ENCODE results near the gene MCM5.

The MCM5 gene

DNA sequence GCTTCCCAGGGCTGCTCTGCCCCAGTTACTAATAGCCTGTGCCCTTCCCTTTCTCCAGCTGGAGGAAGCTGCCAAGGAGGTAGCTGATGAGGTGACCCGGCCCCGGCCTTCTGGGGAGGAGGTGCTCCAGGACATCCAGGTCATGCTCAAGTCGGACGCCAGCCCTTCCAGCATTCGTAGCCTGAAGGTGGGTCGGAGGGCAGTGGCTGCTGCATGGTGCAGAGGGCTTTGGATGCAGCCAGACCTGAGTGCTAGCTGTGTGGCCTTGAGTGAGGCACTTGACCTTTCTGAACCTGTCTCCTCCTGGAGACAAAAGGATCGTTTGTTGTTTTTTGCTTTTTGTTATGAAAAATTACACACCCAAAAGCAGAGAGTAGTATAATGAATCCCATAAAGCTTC lies 3.4 kb downstream of the MCM5 start:
- DNase-seq (ENCODE audit: low spot score): no peak

DNA sequence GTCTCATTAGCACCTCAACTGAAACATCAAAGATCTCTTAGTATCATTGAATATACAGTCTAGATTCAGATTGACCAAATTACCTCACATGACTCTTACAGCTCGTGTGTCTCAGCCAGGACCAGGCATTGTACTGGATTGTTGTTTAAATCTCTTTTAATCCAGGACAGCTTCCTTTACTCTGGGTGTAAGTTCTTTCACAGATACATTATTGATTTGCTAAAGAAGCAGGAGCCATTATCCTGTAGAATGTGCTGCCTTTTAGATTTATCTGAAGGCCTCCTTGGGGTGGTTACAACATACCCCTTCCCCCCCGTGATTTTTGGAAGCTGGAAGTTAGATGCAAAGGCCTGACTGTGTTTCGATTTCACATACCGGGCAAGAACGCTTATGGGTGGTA lies 4.2 kb downstream of the MCM5 start:
- DNase-seq (ENCODE audit: low spot score): no peak

- DNase-seq (ENCODE audit: low spot score): no peak
These were observed 6.5 kb downstream of the MCM5 start for GRCh38 chr22:35406443-35406842.

DNA sequence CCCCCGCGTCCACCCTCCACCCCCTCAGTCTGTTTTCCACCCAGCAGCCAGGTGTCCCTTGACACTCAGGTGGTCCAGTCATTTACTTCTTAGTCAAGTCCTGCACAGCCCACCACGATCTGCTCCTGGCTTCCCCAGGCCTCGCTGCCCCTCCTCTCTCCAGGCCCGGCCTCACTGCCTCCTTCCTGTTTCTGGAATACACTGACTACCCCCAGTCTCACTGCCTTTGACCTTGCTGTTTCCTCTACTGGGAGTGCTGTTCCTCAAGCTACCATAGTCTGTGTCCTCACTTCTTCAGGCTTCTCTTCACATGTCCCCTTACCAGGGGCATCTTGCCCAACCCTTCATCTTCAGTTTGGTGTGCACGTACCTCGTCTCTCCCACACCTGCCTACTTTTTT lies 7.4 kb downstream of the MCM5 start:
- DNase-seq (ENCODE audit: low spot score): no peak

DNA sequence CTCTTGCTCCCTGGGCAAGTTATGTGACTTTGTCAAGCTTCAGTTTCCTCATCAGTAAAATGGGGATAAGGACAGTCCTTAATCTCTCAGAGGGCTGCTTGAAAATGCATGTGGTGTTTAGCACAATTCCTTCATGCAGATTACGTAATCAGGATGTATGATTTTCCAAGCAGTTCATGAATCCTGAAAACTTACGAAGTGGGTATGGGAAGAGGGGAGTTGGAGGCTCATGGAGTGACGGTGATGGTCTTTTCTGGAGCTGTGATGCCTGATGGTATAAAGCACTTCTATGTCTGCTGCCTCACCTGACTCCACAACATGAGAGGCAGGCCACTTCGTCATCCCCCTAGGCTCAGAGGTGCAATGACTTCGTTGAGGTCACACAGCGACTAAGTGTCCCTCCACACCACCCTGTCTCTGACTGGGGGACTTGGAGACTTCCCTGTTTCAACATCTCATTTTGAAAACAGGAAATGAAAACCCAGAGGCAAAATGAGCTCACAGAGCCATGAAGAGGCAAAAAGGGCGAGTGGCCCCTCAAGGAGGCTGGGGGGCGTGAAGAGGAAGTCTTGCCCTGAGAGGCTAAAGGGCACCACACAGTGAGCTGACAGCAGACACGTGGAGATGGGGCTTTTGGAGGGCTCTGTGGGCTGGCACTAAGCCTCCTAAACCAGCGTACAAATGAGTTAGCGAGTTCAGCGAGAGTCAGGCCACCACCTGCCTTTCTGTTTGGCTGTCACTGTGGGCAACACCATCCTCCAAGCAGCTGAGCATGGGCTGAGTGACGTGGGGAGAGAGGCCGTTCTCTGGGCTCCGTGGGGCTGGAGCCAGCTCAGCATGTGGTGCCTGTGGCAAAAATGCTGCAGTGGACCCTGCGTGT lies 10.1 kb downstream of the MCM5 start:
- DNase-seq (ENCODE audit: low spot score): no peak

DNA sequence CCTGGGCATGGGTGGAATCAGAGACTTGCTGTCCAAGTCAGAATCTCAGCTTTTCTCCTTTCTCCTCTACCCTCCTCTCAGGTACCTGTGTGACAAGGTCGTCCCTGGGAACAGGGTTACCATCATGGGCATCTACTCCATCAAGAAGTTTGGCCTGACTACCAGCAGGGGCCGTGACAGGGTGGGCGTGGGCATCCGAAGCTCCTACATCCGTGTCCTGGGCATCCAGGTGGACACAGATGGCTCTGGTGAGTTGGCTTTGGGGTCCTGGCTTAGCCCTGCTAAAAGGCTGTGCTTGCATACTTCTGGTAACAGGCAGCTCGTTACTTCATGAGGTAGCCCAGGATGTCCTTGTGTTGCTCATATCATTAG lies 10.7 kb downstream of the MCM5 start:
- no peak for DNase-seq (ENCODE audit: low spot score)

- no peak for DNase-seq (ENCODE audit: low spot score)
These were observed 11.2 kb downstream of the MCM5 start for GRCh38 chr22:35411102-35411501.

DNA sequence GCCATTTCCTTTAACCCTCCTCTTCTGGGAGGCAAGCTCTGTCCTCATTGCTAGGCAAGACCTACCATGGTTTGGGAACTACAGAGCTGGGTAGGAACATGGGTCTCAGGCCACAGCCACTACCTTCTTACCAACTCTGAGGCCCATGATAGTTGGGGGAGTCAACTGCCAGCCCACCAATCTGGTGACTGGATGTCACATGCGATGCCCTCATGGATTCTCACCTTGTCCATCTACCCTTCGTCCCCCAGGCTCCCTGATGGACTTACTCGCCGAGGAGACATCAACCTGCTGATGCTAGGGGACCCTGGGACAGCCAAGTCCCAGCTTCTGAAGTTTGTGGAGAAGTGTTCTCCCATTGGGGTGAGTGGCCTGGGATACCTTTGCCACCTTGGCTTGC lies 13.7 kb downstream of the MCM5 start:
- no peak for DNase-seq (ENCODE audit: low spot score)

DNA sequence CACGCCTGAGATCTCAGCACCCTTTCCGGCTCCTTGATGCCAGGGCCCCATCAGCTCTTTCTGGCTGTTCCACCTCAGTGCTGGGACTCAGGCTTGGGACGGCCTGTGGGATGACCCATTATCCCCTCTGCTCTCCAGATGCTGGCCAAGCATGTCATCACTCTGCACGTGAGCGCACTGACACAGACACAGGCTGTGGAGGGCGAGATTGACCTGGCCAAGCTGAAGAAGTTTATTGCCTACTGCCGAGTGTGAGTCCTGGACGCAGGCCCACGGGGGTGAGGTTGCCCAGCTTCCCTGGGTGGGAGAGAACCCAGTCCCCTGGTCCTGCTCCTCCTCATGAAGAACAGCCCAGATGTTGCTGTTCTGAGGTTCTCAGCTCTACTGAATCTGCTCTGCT lies 17.7 kb downstream of the MCM5 start:
- no peak for DNase-seq (ENCODE audit: low spot score)

- no peak for DNase-seq (ENCODE audit: low spot score)
These were observed 18.1 kb downstream of the MCM5 start for GRCh38 chr22:35418088-35418487.

DNA sequence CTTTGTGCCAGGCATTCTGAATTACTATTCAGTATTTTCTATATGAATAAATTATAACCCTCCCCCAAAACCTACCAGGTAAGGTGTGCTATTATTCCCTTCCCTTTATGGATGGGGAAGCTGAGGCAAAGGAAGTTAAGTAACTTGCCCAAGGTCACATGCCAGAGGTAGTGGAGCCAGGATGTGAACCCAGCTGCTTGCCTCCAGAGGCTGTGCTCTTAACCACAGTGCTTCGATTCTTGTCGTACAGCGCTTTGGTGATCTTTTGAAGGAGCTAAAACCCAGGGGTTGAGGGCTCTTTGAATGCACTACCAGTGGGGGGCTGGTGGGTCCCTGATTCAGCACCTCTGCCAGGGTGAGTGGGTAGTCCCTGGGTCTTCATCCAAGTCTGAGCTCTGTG lies 18.8 kb downstream of the MCM5 start:
- DNase-seq (ENCODE audit: low spot score): no peak

GRCh38 chr22:35419756-35420155 lies 19.8 kb downstream of the MCM5 start:
- DNase-seq (ENCODE audit: low spot score): no peak

DNA sequence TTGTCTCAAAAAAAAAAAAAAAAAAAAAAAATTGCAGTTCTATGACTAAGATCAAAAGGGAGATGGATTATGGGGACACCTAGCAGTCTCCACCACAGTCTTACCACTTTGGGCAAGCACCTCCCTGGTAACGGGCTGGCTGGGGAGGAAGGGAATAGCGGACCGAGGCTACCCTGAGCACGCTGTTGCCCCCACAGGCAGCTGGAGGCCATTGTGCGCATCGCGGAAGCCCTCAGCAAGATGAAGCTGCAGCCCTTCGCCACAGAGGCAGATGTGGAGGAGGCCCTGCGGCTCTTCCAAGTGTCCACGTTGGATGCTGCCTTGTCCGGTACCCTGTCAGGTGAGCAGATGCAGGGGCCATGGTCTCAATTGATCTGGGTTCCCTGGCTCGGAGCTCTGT lies 21.2 kb downstream of the MCM5 start:
- DNase-seq (ENCODE audit: low spot score): no peak

- DNase-seq (ENCODE audit: low spot score): no peak
These were observed 22.2 kb downstream of the MCM5 start for GRCh38 chr22:35422145-35422544.

DNA sequence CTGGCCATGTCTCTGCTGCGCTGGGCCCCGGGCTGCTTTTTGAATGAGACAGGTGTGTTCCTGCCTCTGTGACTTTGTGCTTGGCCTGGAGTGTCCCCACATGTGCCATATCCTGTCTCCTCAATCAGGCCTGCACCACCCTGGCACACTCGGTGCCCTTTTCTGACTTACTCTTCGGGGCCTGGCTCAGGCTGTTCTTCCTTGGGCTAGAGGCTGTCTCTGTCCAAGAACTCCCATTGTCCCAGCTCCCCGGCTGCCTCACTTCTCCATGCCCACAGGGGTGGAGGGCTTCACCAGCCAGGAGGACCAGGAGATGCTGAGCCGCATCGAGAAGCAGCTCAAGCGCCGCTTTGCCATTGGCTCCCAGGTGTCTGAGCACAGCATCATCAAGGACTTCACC lies 23.0 kb downstream of the MCM5 start:
- no peak for DNase-seq (ENCODE audit: low spot score)

GRCh38 chr22:35424081-35424480 lies 24.1 kb downstream of the MCM5 start:
- no peak for DNase-seq (ENCODE audit: low spot score)

GRCh38 chr22:35424761-35425160 lies 24.8 kb downstream of the MCM5 start:
- DNase-seq (ENCODE audit: low spot score): no peak

DNA sequence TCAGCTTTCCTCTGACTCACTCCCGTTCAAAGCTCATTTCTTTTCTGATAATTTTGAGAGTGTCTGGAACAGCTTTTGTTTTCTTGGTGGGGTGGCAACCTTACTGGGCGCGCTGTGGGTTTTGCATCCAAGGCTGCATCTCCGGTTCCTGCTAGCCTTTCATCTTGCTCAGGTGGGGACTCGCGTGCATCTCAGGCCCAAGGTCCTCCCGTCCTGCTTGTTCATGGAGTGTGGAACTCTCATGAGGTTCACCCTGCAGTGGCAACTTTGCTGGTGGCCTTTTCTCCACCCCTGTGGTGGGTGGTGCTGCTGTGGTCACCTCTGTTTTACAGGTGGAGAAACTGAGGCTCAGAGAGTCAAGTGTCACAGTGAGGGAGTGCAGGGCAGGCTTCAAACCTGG lies 25.6 kb downstream of the MCM5 start:
- DNase-seq (ENCODE audit: low spot score): no peak

- no peak for DNase-seq (ENCODE audit: low spot score)
These were observed 26.2 kb downstream of the MCM5 start for GRCh38 chr22:35425971-35426800.

GRCh38 chr22:35426801-35427140 lies 26.8 kb downstream of the MCM5 start:
- DNase-seq (ENCODE audit: low spot score): no peak

GRCh38 chr22:35430897-35431322 lies 31.0 kb downstream of the MCM5 start:
- DNase-seq (ENCODE audit: low spot score): peak; percentile 89

- no peak for DNase-seq (ENCODE audit: low spot score)
These were observed 31.7 kb downstream of the MCM5 start for GRCh38 chr22:35431483-35432227.
